HepG2 (cell line): ENCODE results near the gene PSRC1. TPM values are rescaled to one million over a fixed set of nuclear protein-coding genes. Genes with fewer than 3 reads are reported as not detected.

ENCODE experiments used
- CREBL2 ChIP-seq: sonication (generic); formaldehyde crosslinking; IDR thresholded peaks from 2 replicates; pipeline ENCODE4 v1.8.1; 2023; ENCODE audit warnings: missing genetic modification reagents, mild to moderate bottlenecking, borderline replicate concordance
- MIXL1 ChIP-seq: IDR thresholded peaks from 2 replicates; pipeline ENCODE4 v1.6.1; 2016
- MLLT10 ChIP-seq: sonication (generic); formaldehyde crosslinking; IDR thresholded peaks from 2 replicates; pipeline ENCODE4 v1.4.0; 2020; ENCODE audit warnings: missing genetic modification reagents
- MLXIP ChIP-seq: sonication (generic); formaldehyde crosslinking; IDR thresholded peaks from 2 replicates; pipeline ENCODE4 v1.9.0; 2021; ENCODE audit warnings: missing genetic modification reagents, borderline replicate concordance
- RBM22 ChIP-seq: fragments of 200-400 bp; formaldehyde crosslinking; optimal IDR thresholded peaks from 2 replicates; pipeline ENCODE3; 2017; ENCODE audit warnings: mild to moderate bottlenecking, low read length, moderate library complexity
- SYNCRIP ChIP-seq: fragments of 200-400 bp; formaldehyde crosslinking; IDR thresholded peaks from 2 replicates; pipeline ENCODE4 v1.6.1; 2018; ENCODE audit warnings: mild to moderate bottlenecking, low read depth, low read length; ENCODE audit not compliant: insufficient read depth
- ZFAT ChIP-seq: sonication (generic); formaldehyde crosslinking; conservative IDR thresholded peaks from 2 replicates; pipeline ENCODE4 v1.8.1; 2023; ENCODE audit warnings: missing genetic modification reagents, inconsistent platforms
- ZNF569 ChIP-seq: sonication (generic); formaldehyde crosslinking; IDR thresholded peaks from 2 replicates; pipeline ENCODE4 v1.5.0; 2020; ENCODE audit warnings: mild to moderate bottlenecking, missing genetic modification reagents, moderate library complexity, borderline replicate concordance
- ZNF720 ChIP-seq: sonication (generic); formaldehyde crosslinking; IDR thresholded peaks from 2 replicates; pipeline ENCODE4 v1.4.0; 2020; ENCODE audit warnings: missing genetic modification reagents
- polyA plus RNA-seq, 8 experiments: library from polyadenylated mRNA; depleted of rRNA in 3 of 8; stranded (reverse) in 7 of 8; unstranded in 1 of 8; fragments of >200 nt; fragmentation: Illumina TruSeq in 4 of 8; extraction: Trizol in 4 of 8; gene quantifications; 2 replicates each; pipeline versions ENCODE4 v1.2.1 to v1.2.3, GENCODE V29; 2011 to 2016; ENCODE audit warnings: low read depth in 4 of 8, missing spikeins in 1 of 8, mixed read lengths in 1 of 8; ENCODE audit not compliant: insufficient read depth in 1 of 8
- total RNA-seq, 5 experiments: library from RNA; depleted of rRNA; stranded (reverse); fragments of >200 nt; fragmentation: Illumina TruSeq; extraction: Trizol; gene quantifications; 2 replicates each; pipeline ENCODE4 v1.2.3, GENCODE V29; 2016; ENCODE audit warnings: low read depth in 1 of 5
- TF ChIP-seq, protein P1 (sequence below): sonication (generic); formaldehyde crosslinking; IDR thresholded peaks from 2 replicates; pipeline ENCODE4 v1.4.0; 2020; ENCODE audit warnings: missing genetic modification reagents
- TF ChIP-seq, protein P2 (sequence below): sonication (generic); formaldehyde crosslinking; IDR thresholded peaks from 2 replicates; pipeline ENCODE4 v1.4.0; 2020; ENCODE audit warnings: missing genetic modification reagents
- TF ChIP-seq, protein P3 (sequence below): sonication (generic); formaldehyde crosslinking; IDR thresholded peaks from 2 replicates; pipeline ENCODE4 v1.5.1; 2020; ENCODE audit warnings: missing genetic modification reagents, mild to moderate bottlenecking, borderline replicate concordance
- TF ChIP-seq, protein P4 (sequence below): sonication (generic); formaldehyde crosslinking; IDR thresholded peaks from 2 replicates; pipeline ENCODE4 v1.5.1; 2020; ENCODE audit warnings: missing genetic modification reagents, mild to moderate bottlenecking, borderline replicate concordance
- TF ChIP-seq, protein P5 (sequence below): sonication (generic); formaldehyde crosslinking; IDR thresholded peaks from 2 replicates; pipeline ENCODE4 v1.8.1; 2022; ENCODE audit warnings: mild to moderate bottlenecking, missing genetic modification reagents

PSRC1 gene
- total and polyA plus RNA-seq, 2 of the 13 experiments (the other 11 are each of a cell fraction or from before 2014, with no cell fraction given): 28.6 to 30.3 TPM

DNA sequence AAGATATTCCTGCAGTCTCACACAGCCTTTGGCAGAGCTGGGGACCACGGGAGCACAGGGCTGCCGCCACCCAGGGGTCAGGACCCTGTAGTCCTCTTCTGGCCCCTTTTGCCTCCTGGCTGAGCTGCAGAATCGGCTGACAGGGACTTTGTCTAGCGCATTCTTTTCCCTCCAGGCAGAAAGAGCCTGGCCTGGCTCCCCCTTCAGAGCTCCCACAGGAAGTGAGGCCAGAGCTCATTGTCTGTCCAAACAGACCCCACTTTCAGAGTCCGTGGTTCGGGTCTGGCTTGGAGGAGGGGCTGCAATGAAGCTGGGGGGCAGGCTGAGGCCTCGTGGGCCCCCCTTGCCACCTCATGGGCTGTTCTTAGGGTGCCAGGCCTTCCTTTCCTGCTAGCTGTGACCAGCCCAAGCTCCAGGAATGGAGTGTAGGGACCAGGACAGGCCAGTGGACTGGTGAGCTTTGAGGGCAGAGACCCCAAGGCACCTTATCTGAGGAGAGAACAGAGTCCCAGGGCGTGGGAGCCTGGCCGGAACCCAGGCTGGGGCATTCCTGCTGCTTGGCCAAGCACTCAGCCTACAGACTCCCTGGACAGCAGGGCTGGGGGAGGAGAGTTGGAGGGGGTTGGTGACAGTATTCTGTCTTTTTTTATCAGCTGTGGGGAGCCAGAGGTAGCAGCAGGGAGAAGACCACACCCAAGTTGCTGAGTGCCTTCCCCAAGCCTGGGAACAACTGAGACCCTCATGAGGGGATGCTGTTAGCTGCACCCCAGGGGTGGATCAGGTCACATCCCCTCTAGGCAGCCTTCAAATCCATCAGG lies 28.9 kb downstream of the PSRC1 start (continued):
- TF ChIP-seq, protein P1, sequence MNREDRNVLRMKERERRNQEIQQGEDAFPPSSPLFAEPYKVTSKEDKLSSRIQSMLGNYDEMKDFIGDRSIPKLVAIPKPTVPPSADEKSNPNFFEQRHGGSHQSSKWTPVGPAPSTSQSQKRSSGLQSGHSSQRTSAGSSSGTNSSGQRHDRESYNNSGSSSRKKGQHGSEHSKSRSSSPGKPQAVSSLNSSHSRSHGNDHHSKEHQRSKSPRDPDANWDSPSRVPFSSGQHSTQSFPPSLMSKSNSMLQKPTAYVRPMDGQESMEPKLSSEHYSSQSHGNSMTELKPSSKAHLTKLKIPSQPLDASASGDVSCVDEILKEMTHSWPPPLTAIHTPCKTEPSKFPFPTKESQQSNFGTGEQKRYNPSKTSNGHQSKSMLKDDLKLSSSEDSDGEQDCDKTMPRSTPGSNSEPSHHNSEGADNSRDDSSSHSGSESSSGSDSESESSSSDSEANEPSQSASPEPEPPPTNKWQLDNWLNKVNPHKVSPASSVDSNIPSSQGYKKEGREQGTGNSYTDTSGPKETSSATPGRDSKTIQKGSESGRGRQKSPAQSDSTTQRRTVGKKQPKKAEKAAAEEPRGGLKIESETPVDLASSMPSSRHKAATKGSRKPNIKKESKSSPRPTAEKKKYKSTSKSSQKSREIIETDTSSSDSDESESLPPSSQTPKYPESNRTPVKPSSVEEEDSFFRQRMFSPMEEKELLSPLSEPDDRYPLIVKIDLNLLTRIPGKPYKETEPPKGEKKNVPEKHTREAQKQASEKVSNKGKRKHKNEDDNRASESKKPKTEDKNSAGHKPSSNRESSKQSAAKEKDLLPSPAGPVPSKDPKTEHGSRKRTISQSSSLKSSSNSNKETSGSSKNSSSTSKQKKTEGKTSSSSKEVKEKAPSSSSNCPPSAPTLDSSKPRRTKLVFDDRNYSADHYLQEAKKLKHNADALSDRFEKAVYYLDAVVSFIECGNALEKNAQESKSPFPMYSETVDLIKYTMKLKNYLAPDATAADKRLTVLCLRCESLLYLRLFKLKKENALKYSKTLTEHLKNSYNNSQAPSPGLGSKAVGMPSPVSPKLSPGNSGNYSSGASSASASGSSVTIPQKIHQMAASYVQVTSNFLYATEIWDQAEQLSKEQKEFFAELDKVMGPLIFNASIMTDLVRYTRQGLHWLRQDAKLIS (CRISPR knock-in tag): no peak
- TF ChIP-seq, protein P2, sequence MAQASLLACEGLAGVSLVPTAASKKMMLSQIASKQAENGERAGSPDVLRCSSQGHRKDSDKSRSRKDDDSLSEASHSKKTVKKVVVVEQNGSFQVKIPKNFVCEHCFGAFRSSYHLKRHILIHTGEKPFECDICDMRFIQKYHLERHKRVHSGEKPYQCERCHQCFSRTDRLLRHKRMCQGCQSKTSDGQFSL: no peak
- TF ChIP-seq RBM22 (no peak), MIXL1 (CRISPR knock-in tag) (0 out of 2 replicates have a peak, but pooled peaks have one; percentile 19), ZFAT (CRISPR knock-in tag) (no peak), SYNCRIP (no peak), MLXIP (CRISPR knock-in tag) (no peak), ZNF720 (CRISPR knock-in tag) (no peak), ZNF569 (no peak), CREBL2 (CRISPR knock-in tag) (no peak), MLLT10 (CRISPR knock-in tag) (no peak)
- TF ChIP-seq, protein P3, sequence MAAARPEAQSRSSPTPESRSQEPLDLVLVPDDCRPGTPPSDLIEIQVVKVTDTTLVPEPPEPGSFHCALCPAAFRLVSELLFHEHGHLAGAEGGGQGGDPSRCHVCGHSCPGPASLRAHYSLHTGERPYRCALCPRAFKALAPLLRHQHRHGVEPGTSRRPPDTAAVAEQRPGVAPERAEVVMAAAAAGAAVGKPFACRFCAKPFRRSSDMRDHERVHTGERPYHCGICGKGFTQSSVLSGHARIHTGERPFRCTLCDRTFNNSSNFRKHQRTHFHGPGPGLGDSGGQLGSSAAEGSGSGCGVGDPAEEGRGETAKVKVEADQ: 0 out of 2 replicates have a peak, but pooled peaks have one; percentile 35
- TF ChIP-seq, protein P4, sequence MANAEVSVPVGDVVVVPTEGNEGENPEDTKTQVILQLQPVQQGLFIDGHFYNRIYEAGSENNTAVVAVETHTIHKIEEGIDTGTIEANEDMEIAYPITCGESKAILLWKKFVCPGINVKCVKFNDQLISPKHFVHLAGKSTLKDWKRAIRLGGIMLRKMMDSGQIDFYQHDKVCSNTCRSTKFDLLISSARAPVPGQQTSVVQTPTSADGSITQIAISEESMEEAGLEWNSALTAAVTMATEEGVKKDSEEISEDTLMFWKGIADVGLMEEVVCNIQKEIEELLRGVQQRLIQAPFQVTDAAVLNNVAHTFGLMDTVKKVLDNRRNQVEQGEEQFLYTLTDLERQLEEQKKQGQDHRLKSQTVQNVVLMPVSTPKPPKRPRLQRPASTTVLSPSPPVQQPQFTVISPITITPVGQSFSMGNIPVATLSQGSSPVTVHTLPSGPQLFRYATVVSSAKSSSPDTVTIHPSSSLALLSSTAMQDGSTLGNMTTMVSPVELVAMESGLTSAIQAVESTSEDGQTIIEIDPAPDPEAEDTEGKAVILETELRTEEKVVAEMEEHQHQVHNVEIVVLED (CRISPR knock-in tag): no peak
- TF ChIP-seq, protein P5, sequence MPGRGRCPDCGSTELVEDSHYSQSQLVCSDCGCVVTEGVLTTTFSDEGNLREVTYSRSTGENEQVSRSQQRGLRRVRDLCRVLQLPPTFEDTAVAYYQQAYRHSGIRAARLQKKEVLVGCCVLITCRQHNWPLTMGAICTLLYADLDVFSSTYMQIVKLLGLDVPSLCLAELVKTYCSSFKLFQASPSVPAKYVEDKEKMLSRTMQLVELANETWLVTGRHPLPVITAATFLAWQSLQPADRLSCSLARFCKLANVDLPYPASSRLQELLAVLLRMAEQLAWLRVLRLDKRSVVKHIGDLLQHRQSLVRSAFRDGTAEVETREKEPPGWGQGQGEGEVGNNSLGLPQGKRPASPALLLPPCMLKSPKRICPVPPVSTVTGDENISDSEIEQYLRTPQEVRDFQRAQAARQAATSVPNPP (CRISPR knock-in tag): no peak
